HG03159 (cell line): ENCODE results near the gene CDK2AP2.
A peak's percentile ranks its signal among the peaks of the same experiment; 100 is the strongest.
"Not testable (repeated sequence)": the region's sequence is repeated elsewhere in the genome, so short reads cannot be mapped to it uniquely, and the experiment has no call there.

Source experiments
- ATAC-seq: cut with Tn5 transposase; IDR thresholded peaks from one replicate; pipeline ENCODE4 v1.9.1; 2021; ENCODE audit warnings: mild to moderate bottlenecking, moderate library complexity; ENCODE audit not compliant: unreplicated experiment

The CDK2AP2 gene

DNA sequence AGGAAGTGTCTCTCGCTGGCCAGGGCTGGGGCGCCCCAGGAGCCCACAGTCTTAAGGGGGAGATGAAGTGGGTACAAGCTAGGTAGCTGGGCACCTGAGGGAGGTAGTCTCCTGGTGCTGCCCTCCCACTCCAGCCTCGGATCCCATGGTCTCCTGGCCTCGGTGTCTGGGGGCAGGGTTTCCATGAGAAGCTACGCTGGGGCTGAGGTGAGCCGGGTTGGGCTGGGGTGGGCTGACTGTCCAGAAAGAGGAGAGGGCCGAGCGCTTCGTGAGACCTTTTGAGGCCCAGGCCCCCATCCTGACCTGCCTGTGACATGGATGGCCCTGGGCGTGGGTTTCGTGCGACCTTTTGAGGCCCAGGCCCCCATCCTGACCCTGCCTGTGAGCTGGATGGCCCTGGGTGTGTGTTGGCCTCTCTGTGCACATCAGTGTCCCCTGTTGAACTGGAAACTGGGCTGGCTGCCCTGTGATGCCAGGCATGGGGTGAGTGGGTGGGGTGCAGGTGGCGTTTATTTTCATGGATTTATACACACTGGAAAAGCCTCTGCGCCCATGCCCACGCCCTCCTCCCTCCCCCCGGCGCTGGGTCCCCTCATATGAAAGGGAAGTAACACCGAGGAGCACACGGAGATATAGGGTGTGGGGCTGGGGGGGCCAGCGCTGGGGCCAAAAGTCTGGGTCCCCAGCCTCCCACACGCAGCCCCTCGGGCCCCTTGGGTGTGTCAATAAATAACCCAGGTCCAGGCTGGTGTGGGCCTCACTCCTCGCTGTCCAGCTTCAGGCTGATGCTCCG lies 16.5 kb downstream of the CDK2AP2 start:
- no peak for ATAC-seq

GRCh38 chr11:67490727-67491065 lies 17.3 kb downstream of the CDK2AP2 start:
- no peak for ATAC-seq

DNA sequence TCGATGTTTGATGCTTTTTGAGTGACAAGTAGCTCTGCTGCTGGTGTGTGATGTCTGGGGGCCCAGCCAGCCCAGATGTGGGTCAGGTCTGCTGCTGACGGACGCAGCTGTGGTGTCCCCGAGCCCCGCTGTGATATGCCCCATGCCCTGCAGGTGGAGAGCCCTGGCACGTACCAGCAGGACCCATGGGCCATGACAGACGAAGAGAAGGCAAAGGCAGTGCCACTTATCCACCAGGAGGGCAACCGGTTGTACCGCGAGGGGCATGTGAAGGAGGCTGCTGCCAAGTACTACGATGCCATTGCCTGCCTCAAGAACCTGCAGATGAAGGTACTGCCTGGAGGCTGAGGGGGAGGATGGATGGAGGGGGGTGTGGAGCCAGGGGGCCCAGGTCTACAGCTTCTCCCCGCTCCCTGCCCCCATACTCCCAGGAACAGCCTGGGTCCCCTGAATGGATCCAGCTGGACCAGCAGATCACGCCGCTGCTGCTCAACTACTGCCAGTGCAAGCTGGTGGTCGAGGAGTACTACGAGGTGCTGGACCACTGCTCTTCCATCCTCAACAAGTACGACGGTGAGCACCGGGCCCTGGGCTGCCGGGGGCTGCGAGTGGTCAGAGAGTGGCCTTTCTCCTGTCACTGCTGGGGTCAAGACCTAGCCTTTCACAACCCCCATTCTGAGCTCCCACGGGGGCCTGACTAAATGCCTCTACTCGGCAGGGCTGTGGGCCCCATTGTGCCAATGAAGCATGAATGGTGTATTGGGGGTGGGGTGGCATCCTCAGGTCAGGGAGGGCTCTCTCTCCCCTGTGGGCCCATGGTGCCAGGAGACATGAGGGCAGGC lies 17.9 kb downstream of the CDK2AP2 start:
- no peak for ATAC-seq

DNA sequence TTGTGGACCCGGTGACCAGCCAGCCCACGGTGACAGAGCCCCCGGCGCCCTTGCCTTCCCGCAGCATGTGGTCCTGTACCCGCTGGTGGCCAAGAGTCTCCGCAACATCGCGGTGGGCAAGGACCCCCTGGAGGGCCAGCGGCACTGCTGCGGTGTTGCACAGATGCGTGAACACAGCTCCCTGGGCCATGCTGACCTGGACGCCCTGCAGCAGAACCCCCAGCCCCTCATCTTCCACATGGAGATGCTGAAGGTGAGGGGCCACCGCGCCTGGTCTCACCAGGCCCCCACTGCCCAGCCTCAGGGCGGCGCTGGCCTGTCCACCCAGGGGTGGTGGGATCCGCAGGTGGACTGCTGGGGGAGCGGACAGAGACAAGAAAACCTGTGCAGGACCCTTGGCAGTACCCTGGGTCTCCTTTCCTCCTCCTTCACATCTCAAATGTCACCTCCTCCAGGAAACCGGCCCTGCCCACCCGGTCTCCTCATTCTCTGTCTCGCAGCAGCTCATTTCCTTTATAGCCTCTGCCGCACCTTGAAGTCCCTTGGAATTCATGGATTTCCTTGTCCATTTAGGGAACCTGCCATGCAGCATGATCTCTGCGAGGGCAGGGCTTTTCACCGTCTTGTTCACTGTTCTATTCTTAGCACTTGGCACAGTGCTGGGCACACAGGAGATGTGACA lies 18.6 kb downstream of the CDK2AP2 start:
- no peak for ATAC-seq

DNA sequence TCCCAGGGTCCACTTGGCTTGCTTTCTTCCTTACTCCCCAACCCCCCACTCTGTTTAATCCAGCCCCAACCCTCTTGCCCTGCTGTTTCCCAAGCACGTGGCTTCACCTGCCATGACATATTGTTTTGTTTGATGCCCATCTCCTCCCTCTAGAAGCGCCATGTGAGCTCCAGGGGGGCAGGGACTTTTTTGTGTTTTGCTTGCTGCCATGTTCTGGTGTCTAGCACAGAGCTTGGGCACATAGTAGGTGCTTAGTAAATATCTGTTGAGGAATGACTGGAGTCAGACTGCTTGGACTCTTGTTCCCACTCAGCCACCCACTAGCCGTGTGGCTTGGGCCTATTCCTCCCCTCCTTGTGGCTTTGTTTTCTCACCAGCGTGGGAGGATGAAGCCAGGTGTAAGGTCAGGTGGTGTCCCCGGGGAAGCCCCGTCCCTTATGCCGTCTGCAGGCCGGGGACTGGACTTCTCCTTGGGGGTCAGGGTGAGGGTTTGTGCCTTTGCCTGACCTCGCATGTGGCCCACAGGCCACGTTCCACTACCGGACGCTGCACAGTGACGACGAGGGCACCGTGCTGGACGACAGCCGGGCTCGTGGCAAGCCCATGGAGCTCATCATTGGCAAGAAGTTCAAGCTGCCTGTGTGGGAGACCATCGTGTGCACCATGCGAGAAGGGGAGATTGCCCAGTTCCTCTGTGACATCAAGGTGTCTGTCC lies 21.3 kb downstream of the CDK2AP2 start:
- ATAC-seq: no peak

GRCh38 chr11:67485873-67486361 lies 22.0 kb downstream of the CDK2AP2 start:
- not testable (repeated sequence) for ATAC-seq

- no peak for ATAC-seq
Measured at GRCh38 chr11:67484847-67485311, 23.1 kb downstream of the CDK2AP2 start.

DNA sequence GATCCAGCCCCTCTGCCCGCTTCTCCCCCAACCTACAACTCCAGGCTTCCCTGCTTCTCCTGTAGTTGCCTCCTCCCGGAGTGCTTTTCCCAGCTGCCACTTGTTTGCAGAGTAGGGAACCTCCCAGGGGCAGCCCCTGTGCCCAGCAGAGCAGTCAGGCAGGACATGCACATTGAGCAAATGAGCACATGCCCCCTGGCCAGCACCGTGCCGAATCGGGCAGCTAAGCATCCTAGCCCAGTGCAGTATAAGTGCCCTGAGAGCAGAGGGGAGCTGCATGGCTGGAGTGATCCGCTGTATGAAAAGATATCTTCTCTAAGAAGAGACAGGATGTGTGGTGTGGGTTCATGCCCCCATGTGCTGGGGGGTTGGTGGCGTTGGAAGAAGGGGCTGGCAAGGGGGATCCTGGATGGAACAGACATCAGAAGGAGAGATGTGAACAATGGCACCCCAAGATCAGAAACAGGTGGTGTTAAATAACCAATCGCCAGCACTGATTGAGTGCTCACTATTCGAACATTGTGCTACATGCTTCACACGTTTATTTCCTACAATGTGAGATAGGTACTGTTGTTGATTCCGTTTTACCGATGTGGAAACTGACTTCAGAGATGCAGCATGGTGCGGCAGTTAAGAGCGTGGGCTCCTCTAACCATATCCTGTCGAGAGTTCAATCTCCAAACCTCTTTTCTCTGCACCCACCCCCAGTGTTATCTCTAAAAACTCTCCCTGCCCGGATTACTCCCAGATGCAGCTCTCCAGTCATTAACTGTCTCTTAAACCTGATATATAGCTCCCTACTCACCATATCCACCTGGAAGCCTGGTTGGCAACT lies 23.9 kb downstream of the CDK2AP2 start:
- no peak for ATAC-seq

DNA sequence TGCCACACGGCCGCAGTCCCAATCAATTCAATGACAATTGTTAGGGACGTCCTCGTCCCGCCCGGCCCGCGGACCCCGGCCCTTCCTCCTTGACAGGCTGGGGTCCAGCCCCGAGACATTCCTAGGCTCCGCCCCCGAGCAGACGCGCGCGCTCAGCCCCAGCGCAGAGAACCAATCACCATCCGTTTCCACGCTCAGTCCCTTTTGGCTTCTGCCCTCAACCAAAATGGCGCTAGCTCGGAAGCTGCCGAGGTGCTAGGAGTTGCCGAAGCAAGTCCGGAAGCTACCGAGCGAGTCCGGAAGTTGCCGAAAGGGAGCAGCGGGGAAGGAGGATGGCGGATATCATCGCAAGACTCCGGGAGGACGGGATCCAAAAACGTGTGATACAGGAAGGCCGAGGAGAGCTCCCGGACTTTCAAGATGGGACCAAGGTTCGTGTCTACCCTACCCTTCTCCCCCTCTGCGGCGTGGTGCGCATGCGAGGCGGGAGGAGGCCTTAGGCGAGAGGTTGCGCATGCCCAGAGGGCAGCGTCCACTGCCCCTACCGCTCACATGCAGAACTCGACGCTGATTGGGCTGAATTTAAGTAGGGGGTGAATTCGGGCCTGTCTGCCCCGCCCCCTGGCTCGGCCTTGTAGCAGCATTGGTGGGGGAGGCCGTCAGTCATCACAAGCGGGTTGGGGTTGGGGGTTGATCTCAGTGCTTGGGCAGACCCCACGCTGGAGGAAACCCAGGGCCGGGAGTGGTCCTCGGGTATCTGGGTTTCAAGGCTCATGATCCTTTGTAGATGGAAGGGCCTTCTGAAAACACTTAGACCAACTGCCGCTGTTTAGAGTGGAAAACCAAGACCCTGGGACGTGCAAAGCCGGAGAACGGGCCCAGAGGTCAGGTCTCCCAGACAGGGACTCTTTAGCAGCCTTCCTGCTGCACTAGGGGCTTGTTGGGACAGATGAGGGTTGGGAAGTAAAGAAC lies 24.8 kb downstream of the CDK2AP2 start, which contains the start of gene AIP:
TSS of gene AIP (plus strand) at position 200 of the 972 bp plus-strand sequence. CDS start at position 333, 133 bp downstream.
- ATAC-seq: peak; percentile 72

DNA sequence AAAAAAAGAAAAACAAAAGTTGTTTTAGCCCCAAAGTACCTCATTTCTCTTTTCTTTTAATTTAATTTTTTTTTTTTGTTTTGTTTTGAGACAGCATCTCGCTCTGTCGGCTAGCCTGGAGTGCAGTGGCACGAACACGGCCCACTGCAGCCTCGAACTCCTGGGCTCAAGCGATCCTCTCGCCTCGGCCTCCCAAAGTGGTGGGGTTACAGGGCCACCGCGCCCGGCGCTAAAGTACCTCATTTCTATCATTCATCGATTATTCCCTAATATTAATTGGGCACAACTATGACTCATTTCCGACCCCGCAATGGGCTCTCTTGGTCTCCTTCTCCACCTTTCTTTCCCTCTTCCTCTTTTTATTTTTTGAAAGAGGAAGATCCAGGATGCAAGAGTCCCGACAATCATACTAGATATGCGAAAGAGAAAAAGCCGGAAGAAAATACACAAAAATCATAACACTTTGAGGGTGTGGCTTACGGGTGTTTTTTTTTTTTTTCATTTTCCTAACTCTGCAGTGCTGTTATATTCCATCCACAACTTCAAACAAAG lies 25.6 kb downstream of the CDK2AP2 start:
- peak; percentile 1 for ATAC-seq

- ATAC-seq: not testable (repeated sequence)
Measured at GRCh38 chr11:67477344-67478050, 30.5 kb downstream of the CDK2AP2 start.

DNA sequence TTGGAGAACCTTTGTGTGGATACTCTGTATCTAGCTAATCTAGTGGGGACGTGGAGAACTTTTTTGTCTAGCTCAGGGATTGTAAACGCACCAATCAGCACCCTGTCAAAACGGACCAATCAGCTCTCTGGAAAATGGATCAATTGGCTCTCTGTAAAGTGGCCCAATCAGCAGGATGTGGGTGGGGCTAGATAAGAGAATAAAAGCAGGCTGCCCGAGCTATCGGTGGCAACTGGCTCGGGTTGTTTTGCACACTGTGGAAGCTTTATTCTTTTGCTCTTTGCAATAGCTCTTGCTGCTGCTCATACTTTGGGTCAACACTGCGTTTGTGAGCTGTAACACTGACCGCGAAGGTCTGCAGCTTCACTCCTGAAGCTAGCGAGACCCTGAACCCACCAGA lies 31.3 kb downstream of the CDK2AP2 start:
- ATAC-seq: not testable (repeated sequence)

GRCh38 chr11:67472882-67473281 lies 35.1 kb downstream of the CDK2AP2 start:
- ATAC-seq: no peak

GRCh38 chr11:67470337-67471002 lies 37.5 kb downstream of the CDK2AP2 start:
- no peak for ATAC-seq

DNA sequence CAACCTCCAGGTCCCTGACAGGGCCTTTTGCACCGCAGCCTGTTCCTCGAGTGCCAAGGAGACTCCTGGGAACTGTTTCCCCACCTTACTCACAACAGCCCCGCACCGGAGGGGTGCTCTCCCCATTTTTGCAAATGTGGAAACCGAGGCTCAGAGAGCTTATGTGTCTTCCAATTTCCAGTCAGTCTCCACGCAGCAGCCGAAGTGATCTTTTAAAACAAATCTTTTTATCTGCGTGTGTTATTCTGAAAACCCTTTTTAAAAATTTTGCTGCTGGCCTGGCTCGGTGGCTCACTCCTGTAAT lies 38.5 kb downstream of the CDK2AP2 start:
- ATAC-seq: no peak

GRCh38 chr11:67468759-67469507 lies 39.0 kb downstream of the CDK2AP2 start, which contains the start of gene TMEM134:
Gene TMEM134, minus strand, starts transcription at chr11:67469251. Its CDS starts 59 bp downstream, at chr11:67469192.
- peak; percentile 57 for ATAC-seq

DNA sequence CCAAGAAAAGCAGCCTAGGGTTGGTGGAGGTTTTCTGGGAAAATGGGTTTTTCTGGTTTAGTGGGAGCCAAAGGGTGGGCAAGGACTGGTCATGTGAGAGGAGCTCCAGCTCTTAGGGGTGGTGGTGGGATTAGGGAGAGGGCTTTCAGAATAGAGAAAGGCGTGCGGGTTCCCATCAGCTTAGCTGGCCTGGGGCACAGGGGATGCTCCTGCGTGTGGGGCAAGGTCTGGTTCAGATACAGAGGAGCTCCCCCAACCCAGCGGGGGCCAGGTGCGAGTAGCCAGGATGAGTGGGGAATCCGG lies 39.6 kb downstream of the CDK2AP2 start:
- no peak for ATAC-seq
